CD8-positive, alpha-beta memory T cell (primary cell): ENCODE measurements around the gene XRCC3. TPM values are rescaled to one million over a fixed set of nuclear protein-coding genes. Genes with fewer than 3 reads are reported as not detected.

Experiments
- CTCF ChIA-PET: fragments of 350-600 bp; sonication (Branson Sonifier 250); formaldehyde crosslinking; loops from one replicate; lab custom pipeline; 2021; ENCODE audit warnings: antibody characterized with exemption; lab: Charles Lee
- POLR2A ChIA-PET: fragments of 350-600 bp; sonication (Branson Sonifier 250); formaldehyde crosslinking; loops from one replicate; lab custom pipeline; 2021; ENCODE audit warnings: antibody characterized with exemption; lab: Charles Lee
- DNase-seq, 5 donors: peaks; one replicate each; pipeline versions ENCODE4 v3.0.0 to v3.0.0-alpha.2; 2020 to 2022; ENCODE audit warnings: mixed read lengths in 1 of 5
- H3K27ac ChIP-seq: one replicate; pipeline ENCODE4 v1.7.0; 2013; ENCODE audit warnings: low read depth, mild to moderate bottlenecking, low read length, moderate library complexity
- H3K27me3 ChIP-seq: 2 replicates; pipeline ENCODE4 v1.7.0; 2013; ENCODE audit warnings: low read length, mild to moderate bottlenecking; ENCODE audit not compliant: insufficient read depth, poor library complexity, severe bottlenecking
- H3K36me3 ChIP-seq: 2 replicates; pipeline ENCODE4 v1.7.0; 2013; ENCODE audit warnings: mild to moderate bottlenecking, low read length, moderate library complexity; ENCODE audit not compliant: insufficient read depth
- H3K4me1 ChIP-seq: 2 replicates; pipeline ENCODE4 v1.7.0; 2013; ENCODE audit warnings: mild to moderate bottlenecking, low read length, moderate library complexity; ENCODE audit not compliant: insufficient read depth
- H3K4me3 ChIP-seq: 2 replicates; pipeline ENCODE4 v1.7.0; 2013; ENCODE audit warnings: mild to moderate bottlenecking, low read length
- H3K9me3 ChIP-seq: 2 replicates; pipeline ENCODE4 v1.7.0; 2013; ENCODE audit warnings: mild to moderate bottlenecking, low read length
- H3K27ac Mint-ChIP-seq, 8 donors: one replicate each; pipeline ENCODE4 v1.8.0; 2020 to 2021; ENCODE audit warnings: mixed read lengths in 8 of 8, mild to moderate bottlenecking in 6 of 8, inconsistent platforms in 3 of 8, moderate library complexity in 3 of 8
- H3K27me3 Mint-ChIP-seq, 2 donors: one replicate each; pipeline ENCODE4 v1.8.0; 2020 to 2021; ENCODE audit warnings: mixed read lengths in 2 of 2, mild to moderate bottlenecking in 1 of 2, moderate library complexity in 1 of 2
- H3K36me3 Mint-ChIP-seq, 3 donors: one replicate each; pipeline ENCODE4 v1.8.0; 2020 to 2021; ENCODE audit warnings: mixed read lengths in 3 of 3, inconsistent platforms in 1 of 3, mild to moderate bottlenecking in 1 of 3
- H3K4me1 Mint-ChIP-seq, 3 donors: one replicate each; pipeline ENCODE4 v1.8.0; 2020 to 2021; ENCODE audit warnings: mixed read lengths in 3 of 3, inconsistent platforms in 1 of 3, mild to moderate bottlenecking in 1 of 3
- H3K4me3 Mint-ChIP-seq, 7 donors: one replicate each; pipeline ENCODE4 v1.8.0; 2020 to 2021; ENCODE audit warnings: mixed read lengths in 7 of 7, mild to moderate bottlenecking in 6 of 7, moderate library complexity in 4 of 7, inconsistent platforms in 2 of 7
- H3K9me3 Mint-ChIP-seq, 5 donors: one replicate each; pipeline ENCODE4 v1.8.0; 2020 to 2022; ENCODE audit warnings: mixed read lengths in 5 of 5, mild to moderate bottlenecking in 3 of 5, moderate library complexity in 2 of 5, inconsistent platforms in 1 of 5
- polyA plus RNA-seq: library from polyadenylated mRNA; unstranded; fragments of 300-500 nt; fragmentation: Illumina TruSeq; gene quantifications from one replicate; pipeline ENCODE4 v1.2.3, GENCODE V29; 2021
- total RNA-seq, 2 experiments: library from RNA; stranded (reverse); gene quantifications; one replicate each; pipeline ENCODE4 v1.2.3, GENCODE V29; 2021

Gene XRCC3
- total and polyA plus RNA-seq, 3 experiments from 2014 or later: 4.4 to 59.9 (median 54.4) TPM

DNA sequence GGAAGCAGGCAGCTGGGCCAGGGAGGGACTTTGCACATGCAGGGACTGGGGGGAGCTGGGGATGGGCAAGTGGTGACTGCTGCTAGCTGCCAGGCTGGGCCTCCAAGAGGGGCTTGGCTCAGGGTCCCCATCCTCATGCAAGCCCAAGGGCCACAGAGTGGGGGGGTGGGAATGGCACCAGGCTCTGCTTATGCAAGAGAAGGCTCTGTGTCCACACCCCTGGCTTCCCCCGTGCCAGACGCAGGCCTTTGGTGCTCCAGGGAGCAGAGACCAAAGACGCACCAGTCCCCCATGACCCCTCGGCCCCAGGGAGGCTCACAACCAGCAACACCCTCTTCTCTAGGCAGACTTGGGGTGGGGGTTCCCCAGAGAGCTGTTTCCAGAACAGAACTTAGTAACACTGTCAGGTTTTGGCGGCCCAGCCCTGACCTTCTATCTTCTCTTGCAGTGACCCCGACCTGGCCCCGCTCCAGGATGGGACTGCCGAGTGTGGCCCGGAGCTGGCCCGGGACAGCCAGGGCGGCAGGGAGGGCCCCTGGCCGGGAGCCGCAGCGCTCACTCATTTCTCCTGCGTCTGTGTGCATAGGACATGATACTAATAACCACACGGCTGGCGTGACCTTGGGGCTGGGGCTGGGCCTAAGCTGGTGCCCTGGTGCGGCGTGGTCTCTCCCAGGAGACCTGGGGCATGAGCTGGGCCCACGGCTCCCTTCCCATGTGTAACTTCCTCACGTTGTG is 14.3 kb downstream of the XRCC3 start:
- Mint-ChIP-seq H3K36me3 (peaks cover 0 to 62% (median 0%) of the 10 kb centered on the region in 3 donors), H3K27me3 (peaks cover 0 to 2% of the 10 kb centered on the region in 2 donors), H3K4me1 (peaks cover 3 to 9% (median 3%) of the 10 kb centered on the region in 3 donors), H3K9me3 (no peaks in the 10 kb centered on the region), H3K4me3 (no peak overlapping the region), H3K27ac (peak overlapping the region in 1 of 8 donors; percentile 70)
- Histone ChIP-seq H3K36me3 (peaks cover 4% of the 10 kb centered on the region), H3K4me1 (no peaks in the 10 kb centered on the region), H3K4me3 (no peak overlapping the region), H3K27ac (no peak overlapping the region), H3K27me3 (no peaks in the 10 kb centered on the region), H3K9me3 (no peaks in the 10 kb centered on the region)
- ChIA-PET CTCF (no interaction called here), POLR2A (no interaction called here)
- DNase-seq: peak in 1 of 5 donors; percentile 26

DNA sequence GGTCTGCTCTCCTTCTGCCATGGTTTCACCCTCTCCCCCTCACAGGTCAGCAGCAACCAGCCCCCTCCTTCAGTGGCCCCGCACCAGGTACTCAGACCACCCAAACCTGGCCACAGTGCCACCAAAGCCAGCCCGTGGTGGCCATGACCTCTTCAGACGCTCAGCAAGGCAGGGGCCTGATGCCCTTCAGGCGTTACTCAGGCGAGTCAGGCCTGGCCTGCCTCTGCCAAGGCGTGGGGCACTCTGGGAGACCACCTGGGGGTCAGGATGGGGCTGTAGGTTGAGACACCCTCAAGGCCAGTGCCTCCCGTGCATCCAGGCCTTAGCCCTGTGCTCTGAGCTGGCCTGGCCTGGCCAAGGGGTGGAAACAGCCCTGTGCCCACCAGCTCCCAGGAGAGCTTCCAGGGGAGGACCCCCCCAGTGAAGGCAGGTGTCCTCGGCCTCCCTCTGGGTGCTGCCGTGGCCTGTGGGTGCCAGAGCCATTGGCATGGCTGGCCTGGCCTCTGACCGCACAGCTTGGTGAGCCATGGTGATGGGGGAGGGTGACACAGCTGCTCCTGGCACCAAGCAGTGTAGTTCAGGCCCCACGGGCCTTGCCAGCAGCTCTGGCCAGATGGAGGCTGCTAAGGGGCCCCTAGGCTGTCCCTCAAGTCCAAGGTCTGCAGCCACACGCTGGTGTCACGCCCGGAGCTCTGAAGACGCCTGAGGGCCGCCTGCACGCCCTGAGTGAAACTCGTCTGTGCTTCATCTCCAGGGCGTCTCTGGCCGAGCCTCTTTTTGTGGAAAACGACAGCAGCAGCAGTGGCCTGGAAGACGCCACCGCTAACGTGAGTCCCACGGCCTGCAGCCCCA is 15.1 kb downstream of the XRCC3 start:
- no peaks in the 10 kb centered on the region for H3K9me3 Mint-ChIP-seq
- peaks cover 3 to 9% (median 5%) of the 10 kb centered on the region in 3 donors for H3K4me1 Mint-ChIP-seq
- H3K36me3 Mint-ChIP-seq: peaks cover 0 to 63% (median 0%) of the 10 kb centered on the region in 3 donors
- H3K27me3 Mint-ChIP-seq: no peaks in the 10 kb centered on the region
- ChIA-PET CTCF (no interaction called here), POLR2A (no interaction called here)
- Histone ChIP-seq H3K36me3 (peaks cover 4% of the 10 kb centered on the region), H3K27ac (no peak overlapping the region), H3K4me1 (no peaks in the 10 kb centered on the region), H3K27me3 (no peaks in the 10 kb centered on the region), H3K4me3 (no peak overlapping the region), H3K9me3 (no peaks in the 10 kb centered on the region)
- peak overlapping the region in 4 of 8 donors; percentile 17 to 76 (median 45) for H3K27ac Mint-ChIP-seq
- H3K4me3 Mint-ChIP-seq: no peak overlapping the region
- DNase-seq: no peak

DNA sequence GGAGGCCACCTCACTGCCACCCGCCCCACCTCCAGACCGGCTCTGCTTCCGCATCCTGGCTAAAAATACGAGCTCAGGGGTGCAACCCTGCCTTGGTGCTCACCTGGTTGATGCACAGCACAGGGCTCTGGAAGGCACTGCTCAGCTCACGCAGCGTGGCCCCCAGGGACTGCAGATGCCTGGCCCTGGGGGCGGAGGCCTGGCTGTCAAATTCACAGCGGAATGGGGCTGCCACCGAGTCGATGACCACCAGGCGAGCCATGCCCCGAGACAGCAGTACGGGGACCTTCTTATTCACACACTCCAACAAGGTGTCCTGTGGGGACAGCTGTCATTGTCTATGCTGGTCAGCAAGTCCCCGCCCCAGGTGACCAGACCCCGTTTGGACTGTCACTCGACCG is 16.0 kb downstream of the XRCC3 start:
- Mint-ChIP-seq H3K4me1 (peaks cover 3 to 9% (median 5%) of the 10 kb centered on the region in 3 donors), H3K36me3 (peaks cover 0 to 68% (median 0%) of the 10 kb centered on the region in 3 donors), H3K27me3 (no peaks in the 10 kb centered on the region), H3K4me3 (no peak overlapping the region), H3K27ac (peak overlapping the region in 2 of 8 donors; percentile 61 to 76), H3K9me3 (no peaks in the 10 kb centered on the region)
- ChIA-PET CTCF (no interaction called here), POLR2A (no interaction called here)
- Histone ChIP-seq H3K4me3 (no peak overlapping the region), H3K9me3 (no peaks in the 10 kb centered on the region), H3K27me3 (no peaks in the 10 kb centered on the region), H3K27ac (no peak overlapping the region), H3K36me3 (peaks cover 10% of the 10 kb centered on the region), H3K4me1 (no peaks in the 10 kb centered on the region)
- DNase-seq: no peak

DNA sequence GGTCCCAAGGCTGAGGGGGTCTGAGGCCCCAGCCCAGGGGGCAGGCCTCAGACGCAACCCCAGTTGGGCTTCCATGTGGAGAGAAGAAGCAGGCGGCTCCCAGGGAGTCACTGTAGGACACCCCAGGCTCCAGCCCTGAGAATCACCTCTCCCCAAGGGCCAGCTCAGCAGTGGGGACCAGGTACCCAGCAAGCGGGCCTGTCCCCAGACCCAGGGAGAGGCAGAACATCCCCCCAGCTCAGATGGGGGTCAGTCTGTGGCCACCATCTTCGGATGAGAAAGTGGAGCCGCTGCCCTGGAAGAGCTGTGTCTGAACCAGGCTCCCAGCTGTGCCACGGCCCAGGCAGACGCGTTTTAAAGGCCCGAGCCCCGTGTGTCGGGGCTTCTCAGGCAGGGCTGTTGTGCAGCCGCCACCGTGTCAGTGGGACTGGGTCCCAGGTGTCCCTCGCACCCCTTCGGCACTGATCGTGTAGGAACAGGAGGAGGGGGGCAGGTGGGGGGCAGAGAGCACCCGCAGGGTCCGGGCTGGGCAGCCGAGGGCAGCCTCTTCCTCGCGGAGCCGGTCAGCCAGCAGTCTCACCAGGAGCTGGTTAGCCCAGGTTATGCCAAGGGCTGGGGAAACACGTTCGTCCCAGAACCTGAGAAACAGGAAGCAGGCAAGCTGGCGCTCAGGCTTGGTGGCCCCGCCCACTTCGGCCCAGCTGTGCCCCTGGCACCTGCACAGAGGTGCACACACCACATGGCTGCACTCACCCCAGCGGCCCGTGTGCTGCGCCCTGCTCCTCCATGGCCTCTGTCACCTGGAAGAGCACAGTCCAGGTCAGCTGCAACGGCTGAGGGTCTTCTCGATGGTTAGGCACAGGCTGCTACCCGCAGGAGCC is 16.6 kb downstream of the XRCC3 start:
- peaks cover 15% of the 10 kb centered on the region for H3K36me3 ChIP-seq
- peak overlapping the region in 2 of 8 donors; percentile 19 to 42 for H3K27ac Mint-ChIP-seq
- CTCF ChIA-PET: no interaction called here
- H3K27me3 Mint-ChIP-seq: no peaks in the 10 kb centered on the region
- no peak overlapping the region for H3K4me3 Mint-ChIP-seq
- POLR2A ChIA-PET: no interaction called here
- H3K4me1 ChIP-seq: no peaks in the 10 kb centered on the region
- no peaks in the 10 kb centered on the region for H3K27me3 ChIP-seq
- H3K4me3 ChIP-seq: no peak overlapping the region
- H3K4me1 Mint-ChIP-seq: peaks cover 3 to 9% (median 5%) of the 10 kb centered on the region in 3 donors
- no peaks in the 10 kb centered on the region for H3K9me3 Mint-ChIP-seq
- no peak overlapping the region for H3K27ac ChIP-seq
- H3K9me3 ChIP-seq: no peaks in the 10 kb centered on the region
- peaks cover 0 to 70% (median 0%) of the 10 kb centered on the region in 3 donors for H3K36me3 Mint-ChIP-seq
- DNase-seq: no peak

DNA sequence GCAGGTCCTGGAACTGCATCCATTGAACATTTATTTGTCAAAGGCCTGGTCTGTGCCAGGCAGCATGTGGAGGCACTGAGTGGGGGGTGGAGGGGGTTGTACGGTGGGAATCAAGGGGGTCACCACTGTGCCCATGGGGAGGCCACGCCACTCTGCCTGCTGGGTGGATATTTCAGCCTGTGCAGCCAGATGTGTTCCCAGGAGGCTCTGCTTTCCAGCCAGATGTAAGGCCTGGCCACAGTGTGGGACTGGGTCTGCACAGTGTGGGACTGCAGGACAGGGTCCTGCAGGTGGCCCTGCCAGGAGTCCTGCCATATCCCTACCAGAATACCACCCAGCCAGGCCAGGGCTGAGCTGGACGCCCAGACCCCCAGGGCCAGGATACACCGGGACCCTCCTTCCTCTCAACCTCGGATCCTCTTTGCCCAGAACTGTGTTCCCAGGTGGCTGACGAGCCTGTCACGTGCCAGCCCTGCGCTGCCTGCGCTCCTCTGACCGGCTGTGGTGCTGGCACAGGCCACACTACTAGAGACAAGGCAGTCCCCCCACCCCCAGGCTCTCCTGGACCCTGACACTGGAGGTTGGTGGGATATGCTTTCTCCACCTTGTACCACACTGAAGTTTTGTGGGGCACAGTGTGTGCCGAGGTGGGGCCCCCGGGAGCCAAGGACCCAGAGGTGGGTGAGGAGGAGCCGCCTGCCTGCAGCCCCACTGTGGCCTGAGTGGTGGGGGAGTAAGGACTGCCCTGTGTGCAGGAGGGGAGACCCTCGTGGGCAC is 17.5 kb downstream of the XRCC3 start:
- no peaks in the 10 kb centered on the region for H3K9me3 Mint-ChIP-seq
- ChIA-PET POLR2A (no interaction called here), CTCF (no interaction called here)
- no peaks in the 10 kb centered on the region for H3K9me3 ChIP-seq
- H3K27ac Mint-ChIP-seq: peak overlapping the region in 3 of 8 donors; percentile 33 to 72 (median 43)
- H3K4me3 ChIP-seq: no peak overlapping the region
- H3K4me1 ChIP-seq: no peaks in the 10 kb centered on the region
- H3K27ac ChIP-seq: no peak overlapping the region
- H3K27me3 Mint-ChIP-seq: no peaks in the 10 kb centered on the region
- peaks cover 3 to 9% (median 3%) of the 10 kb centered on the region in 3 donors for H3K4me1 Mint-ChIP-seq
- no peak overlapping the region for H3K4me3 Mint-ChIP-seq
- H3K36me3 ChIP-seq: peaks cover 21% of the 10 kb centered on the region
- H3K36me3 Mint-ChIP-seq: peaks cover 0 to 71% (median 0%) of the 10 kb centered on the region in 3 donors
- DNase-seq: no peak
- H3K27me3 ChIP-seq: no peaks in the 10 kb centered on the region

DNA sequence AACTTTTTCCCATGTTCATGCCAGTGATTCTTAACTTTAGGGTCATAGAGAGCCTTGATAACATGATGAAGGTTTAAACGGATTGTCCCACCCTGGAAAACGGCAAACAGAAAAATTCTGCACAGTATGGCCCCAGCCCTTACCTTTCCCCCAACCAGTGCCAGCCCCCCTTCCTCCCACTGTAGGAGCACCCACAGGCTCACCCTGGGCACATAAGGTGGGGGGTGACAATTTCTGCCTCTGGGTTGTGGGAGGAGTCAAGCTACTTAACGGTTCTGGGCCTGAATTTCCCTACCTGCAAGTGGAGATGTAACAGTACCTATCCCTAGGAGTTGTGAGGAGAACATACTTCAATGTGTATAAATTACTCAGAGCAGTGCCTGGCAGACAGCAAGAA is 18.0 kb downstream of the XRCC3 start:
- H3K4me1 ChIP-seq: no peaks in the 10 kb centered on the region
- CTCF ChIA-PET: no interaction called here
- Mint-ChIP-seq H3K4me3 (no peak overlapping the region), H3K27ac (peak overlapping the region in 4 of 8 donors; percentile 33 to 72 (median 45)), H3K4me1 (peaks cover 3 to 9% (median 3%) of the 10 kb centered on the region in 3 donors), H3K9me3 (no peaks in the 10 kb centered on the region), H3K36me3 (peaks cover 0 to 68% (median 0%) of the 10 kb centered on the region in 3 donors), H3K27me3 (no peaks in the 10 kb centered on the region)
- H3K27me3 ChIP-seq: no peaks in the 10 kb centered on the region
- no peak for DNase-seq
- H3K4me3 ChIP-seq: no peak overlapping the region
- no peaks in the 10 kb centered on the region for H3K9me3 ChIP-seq
- H3K36me3 ChIP-seq: peaks cover 20% of the 10 kb centered on the region
- POLR2A ChIA-PET: no interaction called here
- no peak overlapping the region for H3K27ac ChIP-seq

DNA sequence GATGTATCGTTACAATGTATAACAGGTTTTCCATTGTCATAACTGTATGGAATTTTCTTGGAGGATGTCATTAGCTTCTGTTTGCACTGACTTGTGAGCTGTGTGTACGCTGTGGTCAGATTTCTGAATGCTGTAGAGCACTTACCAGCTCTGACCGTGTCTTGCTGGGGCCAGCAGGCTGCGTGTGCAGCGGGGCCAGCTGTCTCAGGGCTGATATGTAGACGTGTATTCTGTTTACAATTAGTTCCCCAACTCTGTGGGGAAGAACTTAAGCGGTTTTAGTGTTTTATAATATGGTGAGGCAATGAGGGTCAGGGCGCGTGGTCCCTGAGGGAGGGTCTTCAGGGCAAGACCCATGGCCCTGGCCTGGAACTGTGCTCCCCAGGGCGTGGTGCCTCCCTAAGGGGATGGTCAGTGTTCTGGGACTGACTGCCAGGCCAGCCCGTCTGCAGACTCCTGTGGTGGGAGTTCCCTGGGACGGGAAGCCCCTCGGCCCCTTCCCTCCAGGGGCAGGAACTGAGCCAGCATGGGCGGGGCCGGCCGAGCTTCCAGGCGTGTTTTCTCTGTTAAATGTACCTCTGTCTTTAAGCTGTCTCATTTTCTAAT is 18.7 kb downstream of the XRCC3 start:
- peaks cover 20% of the 10 kb centered on the region for H3K36me3 ChIP-seq
- H3K27ac ChIP-seq: no peak overlapping the region
- Mint-ChIP-seq H3K9me3 (no peaks in the 10 kb centered on the region), H3K4me1 (peaks cover 3 to 9% (median 3%) of the 10 kb centered on the region in 3 donors), H3K27me3 (no peaks in the 10 kb centered on the region), H3K27ac (peak overlapping the region in 5 of 8 donors; percentile 38 to 63 (median 52)), H3K4me3 (no peak overlapping the region), H3K36me3 (peaks cover 0 to 70% (median 0%) of the 10 kb centered on the region in 3 donors)
- no peaks in the 10 kb centered on the region for H3K27me3 ChIP-seq
- no peak overlapping the region for H3K4me3 ChIP-seq
- ChIA-PET CTCF (no interaction called here), POLR2A (interaction anchor here (0.6 kb wide), 1 partner anchor 119 kb away, joined by 9 read pairs; no protein-coding TSS in a partner anchor)
- no peak for DNase-seq
- H3K9me3 ChIP-seq: no peaks in the 10 kb centered on the region
- no peaks in the 10 kb centered on the region for H3K4me1 ChIP-seq
